Measurements from ENCODE around the gene MROH7.

Gene MROH7

GRCh38 chr1:54652168-54652567, 10.6 kb downstream of the MROH7 start:
- H3K4me3 ChIP-seq (ENCODE audit: low read depth, low read length), result no peak overlapping the region
- TF ChIP-seq CTCF (IDR thresholded peaks at IDR 0.05; ENCODE audit: borderline replicate concordance, insufficient read depth, low read depth, low read length), result no peak

GRCh38 chr1:54653036-54653435, 11.4 kb downstream of the MROH7 start:
- no peak overlapping the region for H3K4me3 ChIP-seq (ENCODE audit: low read depth, low read length)
- TF ChIP-seq CTCF (IDR thresholded peaks at IDR 0.05; ENCODE audit: borderline replicate concordance, insufficient read depth, low read depth, low read length), result no peak

GRCh38 chr1:54658164-54658913, 16.8 kb downstream of the MROH7 start:
- TF ChIP-seq CTCF (IDR thresholded peaks at IDR 0.05; ENCODE audit: borderline replicate concordance, insufficient read depth, low read depth, low read length), result no peak
- no peak overlapping the region for H3K4me3 ChIP-seq (ENCODE audit: low read depth, low read length)

GRCh38 chr1:54663725-54664124, 22.1 kb downstream of the MROH7 start:
- TF ChIP-seq CTCF (IDR thresholded peaks at IDR 0.05; ENCODE audit: borderline replicate concordance, insufficient read depth, low read depth, low read length), result no peak
- H3K4me3 ChIP-seq (ENCODE audit: low read depth, low read length), result no peak overlapping the region

- no peak overlapping the region for H3K4me3 ChIP-seq (ENCODE audit: low read depth, low read length)
- no peak for TF ChIP-seq CTCF (IDR thresholded peaks at IDR 0.05; ENCODE audit: borderline replicate concordance, insufficient read depth, low read depth, low read length)
These were observed 22.8 kb downstream of the MROH7 start for GRCh38 chr1:54664364-54664763.

- no peak overlapping the region for H3K4me3 ChIP-seq (ENCODE audit: low read depth, low read length)
- no peak for TF ChIP-seq CTCF (IDR thresholded peaks at IDR 0.05; ENCODE audit: borderline replicate concordance, insufficient read depth, low read depth, low read length)
These were observed 24.3 kb downstream of the MROH7 start for GRCh38 chr1:54665852-54666251.

GRCh38 chr1:54666333-54666732, 24.7 kb downstream of the MROH7 start:
- no peak for TF ChIP-seq CTCF (IDR thresholded peaks at IDR 0.05; ENCODE audit: borderline replicate concordance, insufficient read depth, low read depth, low read length)
- H3K4me3 ChIP-seq (ENCODE audit: low read depth, low read length), result no peak overlapping the region

Data from GM12875 (cell line).